OCI-LY1 (cell line): ENCODE measurements around the gene CHRNB2.

ENCODE experiments used
- H2AFZ ChIP-seq: fragments of 200-600 bp; sonication (generic), shearing (Covaris generic); 2 replicates; pipeline ENCODE4 v1.6.0; 2014; ENCODE audit warnings: antibody characterized with exemption, mild to moderate bottlenecking, low read length
- H3F3A ChIP-seq: fragments of 200-600 bp; sonication (generic), shearing (Covaris generic); 2 replicates; pipeline ENCODE4 v1.6.0; 2014; ENCODE audit warnings: mild to moderate bottlenecking, antibody characterized with exemption, low read length, moderate library complexity; ENCODE audit not compliant: insufficient read depth
- H3K27ac ChIP-seq: fragments of 200-600 bp; sonication (generic); 2 replicates; pipeline ENCODE4 v1.5.1; 2014; ENCODE audit warnings: low read length, mixed run types, mild to moderate bottlenecking, low read depth; ENCODE audit not compliant: poor library complexity, severe bottlenecking
- H3K27me3 ChIP-seq: fragments of 200-600 bp; sonication (generic); 2 replicates; pipeline ENCODE4 v1.6.0; 2014; ENCODE audit warnings: antibody characterized with exemption, mild to moderate bottlenecking, low read length, moderate library complexity; ENCODE audit not compliant: insufficient read depth
- H3K36me3 ChIP-seq: fragments of 200-600 bp; sonication (generic); 2 replicates; pipeline ENCODE4 v1.6.1; 2014; ENCODE audit warnings: mild to moderate bottlenecking, antibody characterized with exemption, low read length, moderate library complexity, mixed read lengths; ENCODE audit not compliant: insufficient read depth
- H3K4me1 ChIP-seq: fragments of 200-600 bp; sonication (generic); 2 replicates; pipeline ENCODE4 v1.5.1; 2014; ENCODE audit warnings: mild to moderate bottlenecking, low read length, moderate library complexity; ENCODE audit not compliant: insufficient read depth, severe bottlenecking
- H3K4me2 ChIP-seq: fragments of 200-600 bp; sonication (generic), shearing (Covaris generic); 2 replicates; pipeline ENCODE4 v1.6.1; 2014; ENCODE audit warnings: low read length
- H3K4me3 ChIP-seq: fragments of 200-600 bp; sonication (generic); 2 replicates; pipeline ENCODE4 v1.5.1; 2014; ENCODE audit warnings: low read length, low read depth, mild to moderate bottlenecking, mixed read lengths; ENCODE audit not compliant: poor library complexity, severe bottlenecking
- H3K79me2 ChIP-seq: fragments of 200-600 bp; shearing (Covaris generic); 2 replicates; pipeline ENCODE4 v1.6.1; 2016; ENCODE audit warnings: mixed run types, low read length, mixed read lengths; ENCODE audit not compliant: insufficient read depth
- H3K9ac ChIP-seq: fragments of 200-600 bp; sonication (generic), shearing (Covaris generic); 2 replicates; pipeline ENCODE4 v1.6.1; 2014; ENCODE audit warnings: mild to moderate bottlenecking, low read length, mixed read lengths
- H3K9me2 ChIP-seq: fragments of 200-600 bp; sonication (generic), shearing (Covaris generic); 2 replicates; pipeline ENCODE4 v1.6.1; 2014; ENCODE audit warnings: low read depth, mild to moderate bottlenecking, low read length, mixed read lengths
- H3K9me3 ChIP-seq: fragments of 200-600 bp; shearing (Covaris generic); 2 replicates; pipeline ENCODE4 v1.6.1; 2014; ENCODE audit warnings: low read length, mixed read lengths
- H4K20me1 ChIP-seq: fragments of 200-600 bp; sonication (generic), shearing (Covaris generic); 2 replicates; pipeline ENCODE4 v1.6.0; 2016; ENCODE audit warnings: mild to moderate bottlenecking, low read length; ENCODE audit not compliant: insufficient read depth
- CTCF ChIP-seq: fragments of 200-600 bp; sonication (generic), shearing (Covaris generic); IDR thresholded peaks from 2 replicates; pipeline ENCODE4 v1.5.1; 2017; ENCODE audit warnings: mild to moderate bottlenecking, antibody characterized with exemption, low read length, moderate library complexity, mixed read lengths
- EZH2 ChIP-seq: fragments of 200-600 bp; sonication (generic), shearing (Covaris generic); IDR thresholded peaks from 2 replicates; pipeline ENCODE4 v1.8.0; 2017; ENCODE audit warnings: borderline replicate concordance, mixed run types, mild to moderate bottlenecking, antibody characterized with exemption, low read length, moderate library complexity, mixed read lengths

The CHRNB2 gene

GRCh38 chr1:154559466-154560044, 8.0 kb upstream of the CHRNB2 start:
- H2AFZ ChIP-seq: peak overlapping the region; percentile 68; the same call in 1 of the 2 replicates
- TF ChIP-seq EZH2: no peak
- peak; percentile 96 for TF ChIP-seq CTCF
- peak overlapping the region; percentile 43 for H3K27ac ChIP-seq
- H3K27me3 ChIP-seq: no peaks in the 10 kb centered on the region
- H3F3A ChIP-seq: no peaks in the 10 kb centered on the region
- H3K9me3 ChIP-seq: no peaks in the 10 kb centered on the region
- peaks cover 18% of the 10 kb centered on the region for H3K79me2 ChIP-seq
- H3K4me3 ChIP-seq: peak overlapping the region; percentile 82
- H3K4me2 ChIP-seq: peak overlapping the region; percentile 93
- peaks cover 25% of the 10 kb centered on the region for H3K4me1 ChIP-seq
- H3K9me2 ChIP-seq: no peaks in the 10 kb centered on the region
- peaks cover 12% of the 10 kb centered on the region for H3K36me3 ChIP-seq
- H3K9ac ChIP-seq: peak overlapping the region; percentile 89
- H4K20me1 ChIP-seq: no peaks in the 10 kb centered on the region

GRCh38 chr1:154565876-154566275, 1.7 kb upstream of the CHRNB2 start:
- H3K4me1 ChIP-seq: no peaks in the 10 kb centered on the region
- H3K27me3 ChIP-seq: 0 out of 2 replicates have a peak, but pooled peaks cover 14% of the 10 kb centered on the region
- no peaks in the 10 kb centered on the region for H3K9me3 ChIP-seq
- no peak overlapping the region for H3K9ac ChIP-seq
- H3K27ac ChIP-seq: no peak overlapping the region
- TF ChIP-seq EZH2 (no peak), CTCF (no peak)
- H3K9me2 ChIP-seq: no peaks in the 10 kb centered on the region
- no peak overlapping the region for H3K4me3 ChIP-seq
- no peak overlapping the region for H3K4me2 ChIP-seq
- H3F3A ChIP-seq: no peaks in the 10 kb centered on the region
- H4K20me1 ChIP-seq: no peaks in the 10 kb centered on the region
- H3K79me2 ChIP-seq: no peaks in the 10 kb centered on the region
- no peaks in the 10 kb centered on the region for H3K36me3 ChIP-seq
- no peak overlapping the region for H2AFZ ChIP-seq

GRCh38 chr1:154568157-154568815, 708 bp downstream of the CHRNB2 start:
- no peaks in the 10 kb centered on the region for H4K20me1 ChIP-seq
- H3K9me2 ChIP-seq: no peaks in the 10 kb centered on the region
- H3K4me2 ChIP-seq: peak overlapping the region; percentile 14; the same call in 1 of the 2 replicates

More at GRCh38 chr1:154568157-154568815, 708 bp downstream of the CHRNB2 start:
- Histone ChIP-seq H3F3A (no peaks in the 10 kb centered on the region), H3K9me3 (no peaks in the 10 kb centered on the region), H3K27ac (no peak overlapping the region), H3K4me3 (no peak overlapping the region), H2AFZ (no peak overlapping the region), H3K4me1 (no peaks in the 10 kb centered on the region), H3K36me3 (no peaks in the 10 kb centered on the region), H3K9ac (no peak overlapping the region), H3K79me2 (no peaks in the 10 kb centered on the region), H3K27me3 (0 out of 2 replicates have a peak, but pooled peaks cover 14% of the 10 kb centered on the region)
- TF ChIP-seq CTCF: no peak
